Panc1 (cell line): ENCODE data around the gene FGGY. TPM values are rescaled to one million over a fixed set of nuclear protein-coding genes. Genes with fewer than 3 reads are reported as not detected.

ENCODE experiments used
- ATAC-seq: fragments of 200-7000 bp; cut with Tn5 transposase; 2 replicates; pipeline ENCODE4 v1.9.1; 2020; ENCODE audit warnings: mild to moderate bottlenecking, moderate library complexity
- BruUV-seq: library from RNA; stranded (reverse); fragments of 400-500 nt; replicated peaks from 2 replicates; lab custom pipeline; 2021; lab: Mats Ljungman, UMichigan
- CTCF ChIA-PET: fragments of 300-600 bp; sonication (Branson Sonifier 250); formaldehyde crosslinking; loops from one replicate; lab custom pipeline; 2022; ENCODE audit warnings: antibody characterized with exemption; lab: Charles Lee
- POLR2A ChIA-PET: fragments of 300-600 bp; sonication (Branson Sonifier 250); formaldehyde crosslinking; loops from one replicate; lab custom pipeline; 2022; ENCODE audit warnings: antibody characterized with exemption; lab: Charles Lee
- DNase-seq: peaks from one replicate; pipeline ENCODE4 v3.0.0-alpha.2; 2010; ENCODE audit warnings: low read depth, low spot score
- H3K27ac ChIP-seq: 2 replicates; pipeline ENCODE4 v1.5.1; 2011; ENCODE audit warnings: mild to moderate bottlenecking, low read length, inconsistent platforms
- H3K27me3 ChIP-seq: fragments of 200-500 bp; sonication (Bioruptor generic); 2 replicates; pipeline ENCODE4 v1.6.0; 2014; ENCODE audit warnings: low read length, inconsistent platforms; ENCODE audit not compliant: control insufficient read depth, insufficient read depth
- H3K36me3 ChIP-seq: fragments of 200-500 bp; sonication (Bioruptor generic); 2 replicates; pipeline ENCODE4 v1.5.1; 2014; ENCODE audit warnings: inconsistent platforms, mild to moderate bottlenecking, low read length, moderate library complexity; ENCODE audit not compliant: control insufficient read depth, insufficient read depth
- H3K4me1 ChIP-seq: 2 replicates; pipeline ENCODE4 v1.5.1; 2011; ENCODE audit warnings: inconsistent platforms, mild to moderate bottlenecking, low read length, moderate library complexity; ENCODE audit not compliant: control insufficient read depth, insufficient read depth
- H3K4me3 ChIP-seq, 2 experiments: 2 replicates each; pipeline ENCODE4 v1.5.1; 2011 to 2012; ENCODE audit warnings: low read depth in 2 of 2, low read length in 2 of 2, mild to moderate bottlenecking in 2 of 2, inconsistent platforms in 1 of 2, moderate library complexity in 1 of 2
- H3K9me3 ChIP-seq: fragments of 200-500 bp; sonication (Bioruptor generic); 2 replicates; pipeline ENCODE4 v1.5.1; 2014; ENCODE audit warnings: low read depth, mild to moderate bottlenecking, inconsistent platforms, low read length, moderate library complexity; ENCODE audit not compliant: control insufficient read depth, insufficient read depth
- CTCF ChIP-seq: fragments of 450-650 bp; IDR thresholded peaks from 2 replicates; pipeline ENCODE4 v1.5.1; 2017; ENCODE audit warnings: mild to moderate bottlenecking
- POLR2AphosphoS5 ChIP-seq: IDR thresholded peaks from 2 replicates; pipeline ENCODE4 v1.6.1; 2012; ENCODE audit warnings: mild to moderate bottlenecking, low read depth, low read length, moderate library complexity
- REST ChIP-seq, 2 experiments: IDR thresholded peaks; 2 replicates each; pipeline ENCODE4 v1.6.1; 2011 to 2012; ENCODE audit warnings: low read depth in 2 of 2, control low read depth in 1 of 2, low read length in 1 of 2, mild to moderate bottlenecking in 1 of 2, moderate library complexity in 1 of 2; ENCODE audit not compliant: insufficient read depth in 1 of 2
- SIN3A ChIP-seq: IDR thresholded peaks from 2 replicates; pipeline ENCODE4 v1.6.1; 2012; ENCODE audit warnings: low read depth, mild to moderate bottlenecking, low read length, moderate library complexity, borderline replicate concordance; ENCODE audit not compliant: insufficient read depth
- TCF7L2 ChIP-seq: IDR thresholded peaks from 2 replicates; pipeline ENCODE4 v1.6.1; 2011; ENCODE audit warnings: mild to moderate bottlenecking, low read depth, low read length, inconsistent platforms
- in situ Hi-C: cut with HindIII; loops from 2 replicates; pipeline ENCODE4 v1.10.0; 2016; ENCODE audit warnings: low sequenced_read_pairs, low pct_unique_long_range_greater_than_20kb
- intact Hi-C: fragments of 100-400 bp; cut with micrococcal nuclease; formaldehyde crosslinking; loops from one replicate; pipeline ENCODE4 v1.10.0; 2022; ENCODE audit not compliant: unreplicated experiment
- total RNA-seq: library from RNA; stranded (reverse); gene quantifications from one replicate; pipeline ENCODE4 v1.2.1, GENCODE V29; 2021; ENCODE audit not compliant: unreplicated experiment

The FGGY gene
- total RNA-seq, 1 experiment from 2014 or later, result 15.5 TPM

GRCh38 chr1:59314776-59315528 lies 18.1 kb downstream of the FGGY start:
- H3K4me3 ChIP-seq, result no peak overlapping the region
- ATAC-seq, result no peak
- H3K9me3 ChIP-seq, result no peaks in the 10 kb centered on the region
- TF ChIP-seq CTCF (no peak), TCF7L2 (no peak), REST (IDR thresholded peaks at IDR 0.05; ENCODE audit: insufficient read depth in 1 of 2, low read depth in 2 of 2, low read length in 1 of 2) (no peak), SIN3A (no peak)
- no peaks in the 10 kb centered on the region; the same call in 1 of the 2 replicates for H3K4me1 ChIP-seq
- in situ Hi-C loops (no loop called here), intact Hi-C loops (no loop called here)
- H3K27me3 ChIP-seq, result no peaks in the 10 kb centered on the region
- no peak for DNase-seq
- no TSS peak for BruUV-seq
- H3K36me3 ChIP-seq, result no peaks in the 10 kb centered on the region
- CTCF ChIA-PET, result no interaction called here
- no peak overlapping the region for H3K27ac ChIP-seq
- POLR2A ChIA-PET, result no interaction called here

- Histone ChIP-seq H3K27me3 (no peaks in the 10 kb centered on the region), H3K36me3 (no peaks in the 10 kb centered on the region), H3K4me1 (no peaks in the 10 kb centered on the region; the same call in 1 of the 2 replicates), H3K4me3 (no peak overlapping the region), H3K9me3 (no peaks in the 10 kb centered on the region), H3K27ac (no peak overlapping the region)
- in situ Hi-C loops (no loop called here), intact Hi-C loops (no loop called here)
- DNase-seq (no peak), ATAC-seq (no peak)
- CTCF ChIA-PET, result no interaction called here
- BruUV-seq, result no TSS peak
- POLR2A ChIA-PET, result no interaction called here
- TF ChIP-seq POLR2AphosphoS5 (no peak), CTCF (no peak), SIN3A (no peak)
These were observed 18.9 kb downstream of the FGGY start for GRCh38 chr1:59315529-59316463.
